Smooth muscle cell (in vitro differentiated cells): Measurements from ENCODE around the gene TYW1B. TPM values are rescaled to one million over a fixed set of nuclear protein-coding genes. Genes with fewer than 3 reads are reported as not detected.
"Not testable (repeated sequence)": the region's sequence is repeated elsewhere in the genome, so short reads cannot be mapped to it uniquely, and the experiment has no call there.

Source experiments
- DNase-seq: peaks from one replicate; lab custom pipeline; 2025; ENCODE audit not compliant: unreplicated experiment; lab: John Stamatoyannopoulos, UW
- H2AFZ ChIP-seq: fragments of 200-600 bp; sonication (generic); 2 replicates; pipeline ENCODE4 v1.6.0; 2016; ENCODE audit warnings: antibody characterized with exemption, low read depth, mild to moderate bottlenecking
- H3F3A ChIP-seq: fragments of 200-600 bp; sonication (generic); 2 replicates; pipeline ENCODE4 v1.6.0; 2017; ENCODE audit warnings: antibody characterized with exemption, low read depth
- H3K27ac ChIP-seq: fragments of 200-600 bp; sonication (generic); 2 replicates; pipeline ENCODE4 v1.5.1; 2016; ENCODE audit warnings: low read depth, mild to moderate bottlenecking
- H3K27me3 ChIP-seq: fragments of 200-600 bp; sonication (generic); 2 replicates; pipeline ENCODE4 v1.6.1; 2016; ENCODE audit warnings: low read depth, mild to moderate bottlenecking
- H3K36me3 ChIP-seq: fragments of 200-600 bp; sonication (generic); 2 replicates; pipeline ENCODE4 v1.5.1; 2016; ENCODE audit warnings: low read depth
- H3K4me1 ChIP-seq: fragments of 200-600 bp; sonication (generic); 2 replicates; pipeline ENCODE4 v1.5.1; 2016; ENCODE audit warnings: low read depth
- H3K4me2 ChIP-seq: fragments of 200-600 bp; sonication (generic); 2 replicates; pipeline ENCODE4 v1.6.0; 2016; ENCODE audit warnings: mild to moderate bottlenecking
- H3K4me3 ChIP-seq: fragments of 200-600 bp; sonication (generic); 2 replicates; pipeline ENCODE4 v1.5.1; 2016; ENCODE audit warnings: mild to moderate bottlenecking
- H3K79me2 ChIP-seq: fragments of 200-600 bp; sonication (generic); 2 replicates; pipeline ENCODE4 v1.6.0; 2016; ENCODE audit warnings: low read depth, mild to moderate bottlenecking
- H3K9ac ChIP-seq: fragments of 200-600 bp; sonication (generic); 2 replicates; pipeline ENCODE4 v1.6.0; 2016; ENCODE audit warnings: low read depth
- H3K9me3 ChIP-seq: fragments of 200-600 bp; sonication (generic); replicated peaks from 2 replicates; pipeline ENCODE4 v1.5.1; 2016; ENCODE audit warnings: low read depth
- H4K20me1 ChIP-seq: fragments of 200-600 bp; sonication (generic); 2 replicates; pipeline ENCODE4 v1.6.0; 2016; ENCODE audit warnings: low read depth
- CTCF ChIP-seq: fragments of 200-600 bp; sonication (generic); IDR thresholded peaks from 2 replicates; pipeline ENCODE4 v1.5.1; 2017; ENCODE audit warnings: borderline replicate concordance, mild to moderate bottlenecking, antibody characterized with exemption; ENCODE audit not compliant: insufficient read depth, poor library complexity, severe bottlenecking
- WGBS: methylation state at CpG from one replicate; pipeline ENCODE4 v1.1.7; 2016; ENCODE audit warnings: low lambda C conversion rate; 5-methylcytosine and 5-hydroxymethylcytosine counted together
- polyA plus RNA-seq: library from polyadenylated mRNA; unstranded; fragments of >200 nt; fragmentation: Nextera tagmentation; extraction: Ambion mirVana; gene quantifications from 2 replicates; pipeline ENCODE4 v1.2.1, GENCODE V29; 2016
- total RNA-seq: library from RNA; depleted of rRNA; stranded (reverse); fragments of >200 nt; gene quantifications from 2 replicates; pipeline ENCODE4 v1.2.3, GENCODE V29; 2014

The TYW1B gene
- total and polyA plus RNA-seq, 2 experiments from 2014 or later: 0.40 to 0.75 TPM

GRCh38 chr7:72806851-72807250, 21.1 kb downstream of the TYW1B start:
- H3K4me3 ChIP-seq, H3K4me2 ChIP-seq, DNase-seq, H4K20me1 ChIP-seq, H3K9ac ChIP-seq, H3K4me1 ChIP-seq, H3F3A ChIP-seq, H3K27me3 ChIP-seq, H3K9me3 ChIP-seq, H3K36me3 ChIP-seq, H3K27ac ChIP-seq, H3K79me2 ChIP-seq, H2AFZ ChIP-seq: not testable (repeated sequence)
- WGBS: 80% methylated on average over 6 of the region's 6 CpGs

- Histone ChIP-seq H2AFZ (no peak overlapping the region), H4K20me1 (no peaks in the 10 kb centered on the region), H3K36me3 (no peaks in the 10 kb centered on the region), H3K9ac (no peak overlapping the region), H3K4me3 (no peak overlapping the region), H3K79me2 (no peaks in the 10 kb centered on the region), H3K27me3 (no peaks in the 10 kb centered on the region), H3K4me1 (no peaks in the 10 kb centered on the region), H3K27ac (peak overlapping the region; percentile 45), H3K4me2 (no peak overlapping the region), H3K9me3 (no peaks in the 10 kb centered on the region), H3F3A (no peaks in the 10 kb centered on the region)
- no peak for DNase-seq
- 77% methylated on average over 15 of the region's 15 CpGs for WGBS
- TF ChIP-seq CTCF: no peak
These were observed 22.2 kb downstream of the TYW1B start for GRCh38 chr7:72805526-72806494.

GRCh38 chr7:72803778-72804177, 24.2 kb downstream of the TYW1B start:
- H3K4me2 ChIP-seq, H3K36me3 ChIP-seq, H3K79me2 ChIP-seq, H3K9me3 ChIP-seq, H3K4me3 ChIP-seq, H3K27ac ChIP-seq, H3F3A ChIP-seq, H3K27me3 ChIP-seq, DNase-seq, H3K4me1 ChIP-seq, H4K20me1 ChIP-seq, H2AFZ ChIP-seq, H3K9ac ChIP-seq: not testable (repeated sequence)
- 98% methylated on average over 8 of the region's 8 CpGs for WGBS

GRCh38 chr7:72801564-72801963, 26.4 kb downstream of the TYW1B start:
- H3K4me1 ChIP-seq, H3K4me3 ChIP-seq, H3K27me3 ChIP-seq, H3K79me2 ChIP-seq, H3K9me3 ChIP-seq, H4K20me1 ChIP-seq, DNase-seq, H2AFZ ChIP-seq, H3K36me3 ChIP-seq, H3K9ac ChIP-seq, H3F3A ChIP-seq: not testable (repeated sequence)
- WGBS: 0% methylated on average over 1 of the region's 1 CpG
- peak overlapping the region; percentile 68 for H3K4me2 ChIP-seq
- peak overlapping the region; percentile 84 for H3K27ac ChIP-seq

- H3K4me1 ChIP-seq, H3K4me2 ChIP-seq, H3K79me2 ChIP-seq, H3K4me3 ChIP-seq, DNase-seq, H3K27me3 ChIP-seq, H3K27ac ChIP-seq, H4K20me1 ChIP-seq, H3K9me3 ChIP-seq, H3F3A ChIP-seq, H3K9ac ChIP-seq, H2AFZ ChIP-seq, H3K36me3 ChIP-seq: not testable (repeated sequence)
- 100% methylated on average over 2 of the region's 2 CpGs for WGBS
These were observed 32.6 kb downstream of the TYW1B start for GRCh38 chr7:72795401-72795800.
